Measurements from ENCODE around the gene ALG10B. TPM values are rescaled to one million over a fixed set of nuclear protein-coding genes. Genes with fewer than 3 reads are reported as not detected.
"Not testable (repeated sequence)": the region's sequence is repeated elsewhere in the genome, so short reads cannot be mapped to it uniquely, and the experiment has no call there.

The ALG10B gene
- total and polyA plus RNA-seq, 2 experiments from 2014 or later = 1.1 to 5.9 TPM

DNA sequence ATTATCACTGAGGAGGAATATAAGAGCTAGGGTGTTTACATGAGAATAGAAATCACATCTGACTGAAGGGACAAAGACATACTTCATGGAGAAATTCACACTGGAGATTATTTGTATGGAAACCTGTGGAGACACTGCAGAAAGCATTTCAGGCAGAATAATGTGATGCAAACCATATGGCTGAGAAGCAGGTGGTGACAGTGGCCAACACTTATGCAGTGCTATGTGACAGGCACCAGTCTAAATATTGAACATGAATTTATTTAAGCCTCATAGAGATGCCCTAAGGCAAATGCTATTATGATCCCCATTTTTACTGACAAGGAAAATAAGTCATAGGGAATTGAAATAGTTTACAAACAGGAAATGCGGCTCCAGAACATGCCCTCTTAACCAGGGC, 16.2 kb downstream of the ALG10B start:
- H3K36me3 ChIP-seq = no peaks in the 10 kb centered on the region
- H3K27me3 ChIP-seq = no peaks in the 10 kb centered on the region
- H3K4me1 ChIP-seq (ENCODE audit: low read depth) = no peaks in the 10 kb centered on the region
- no peak overlapping the region for H3K27ac ChIP-seq
- H3K9me3 ChIP-seq (ENCODE audit: low read depth) = no peaks in the 10 kb centered on the region
- TF ChIP-seq, protein P1, sequence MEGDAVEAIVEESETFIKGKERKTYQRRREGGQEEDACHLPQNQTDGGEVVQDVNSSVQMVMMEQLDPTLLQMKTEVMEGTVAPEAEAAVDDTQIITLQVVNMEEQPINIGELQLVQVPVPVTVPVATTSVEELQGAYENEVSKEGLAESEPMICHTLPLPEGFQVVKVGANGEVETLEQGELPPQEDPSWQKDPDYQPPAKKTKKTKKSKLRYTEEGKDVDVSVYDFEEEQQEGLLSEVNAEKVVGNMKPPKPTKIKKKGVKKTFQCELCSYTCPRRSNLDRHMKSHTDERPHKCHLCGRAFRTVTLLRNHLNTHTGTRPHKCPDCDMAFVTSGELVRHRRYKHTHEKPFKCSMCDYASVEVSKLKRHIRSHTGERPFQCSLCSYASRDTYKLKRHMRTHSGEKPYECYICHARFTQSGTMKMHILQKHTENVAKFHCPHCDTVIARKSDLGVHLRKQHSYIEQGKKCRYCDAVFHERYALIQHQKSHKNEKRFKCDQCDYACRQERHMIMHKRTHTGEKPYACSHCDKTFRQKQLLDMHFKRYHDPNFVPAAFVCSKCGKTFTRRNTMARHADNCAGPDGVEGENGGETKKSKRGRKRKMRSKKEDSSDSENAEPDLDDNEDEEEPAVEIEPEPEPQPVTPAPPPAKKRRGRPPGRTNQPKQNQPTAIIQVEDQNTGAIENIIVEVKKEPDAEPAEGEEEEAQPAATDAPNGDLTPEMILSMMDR (IDR thresholded peaks at IDR 0.05; ENCODE audit: low read depth, low read length) = no peak
- peak in 1 of 2 donors; percentile 0 for DNase-seq (ENCODE audit: low read depth in 1 of 2, low spot score in 1 of 2)
- no peak overlapping the region for H3K4me3 ChIP-seq

DNA sequence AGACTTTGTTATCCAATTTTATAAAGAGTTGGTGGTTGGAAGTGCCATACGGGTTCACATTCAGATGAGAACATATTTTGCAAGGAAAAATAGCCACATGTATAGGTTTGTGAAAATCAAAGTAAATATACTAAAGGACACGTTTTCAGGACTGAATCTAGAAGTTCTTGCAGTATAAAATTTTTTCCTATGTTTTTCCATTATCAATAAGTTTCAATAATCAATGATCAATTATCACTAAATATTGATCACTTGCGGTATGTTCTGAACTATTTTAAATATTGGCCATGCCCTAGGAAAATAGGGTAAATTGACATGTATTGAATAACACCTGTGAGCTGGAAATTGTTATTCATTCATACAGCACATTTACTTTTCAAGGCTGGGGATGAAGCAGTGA, 25.9 kb downstream of the ALG10B start:
- no peaks in the 10 kb centered on the region for H3K4me1 ChIP-seq (ENCODE audit: low read depth)
- no peaks in the 10 kb centered on the region for H3K27me3 ChIP-seq
- no peak overlapping the region for H3K4me3 ChIP-seq
- no peak for DNase-seq (ENCODE audit: low read depth in 1 of 2, low spot score in 1 of 2)
- H3K36me3 ChIP-seq = no peaks in the 10 kb centered on the region
- no peaks in the 10 kb centered on the region for H3K9me3 ChIP-seq (ENCODE audit: low read depth)
- TF ChIP-seq, protein P1 (IDR thresholded peaks at IDR 0.05; ENCODE audit: low read depth, low read length) = no peak
- H3K27ac ChIP-seq = no peak overlapping the region

GRCh38 chr12:38343256-38343655, 26.7 kb downstream of the ALG10B start:
- H3K9me3 ChIP-seq (ENCODE audit: low read depth); H3K4me1 ChIP-seq (ENCODE audit: low read depth); H3K27me3 ChIP-seq; H3K4me3 ChIP-seq; H3K27ac ChIP-seq; DNase-seq (ENCODE audit: low read depth in 1 of 2, low spot score in 1 of 2); H3K36me3 ChIP-seq: not testable (repeated sequence)

GRCh38 chr12:38343916-38344315, 27.3 kb downstream of the ALG10B start:
- not testable (repeated sequence) for H3K4me3 ChIP-seq; H3K4me1 ChIP-seq (ENCODE audit: low read depth); H3K27me3 ChIP-seq; H3K9me3 ChIP-seq (ENCODE audit: low read depth); H3K36me3 ChIP-seq; H3K27ac ChIP-seq; DNase-seq (ENCODE audit: low read depth in 1 of 2, low spot score in 1 of 2)

DNA sequence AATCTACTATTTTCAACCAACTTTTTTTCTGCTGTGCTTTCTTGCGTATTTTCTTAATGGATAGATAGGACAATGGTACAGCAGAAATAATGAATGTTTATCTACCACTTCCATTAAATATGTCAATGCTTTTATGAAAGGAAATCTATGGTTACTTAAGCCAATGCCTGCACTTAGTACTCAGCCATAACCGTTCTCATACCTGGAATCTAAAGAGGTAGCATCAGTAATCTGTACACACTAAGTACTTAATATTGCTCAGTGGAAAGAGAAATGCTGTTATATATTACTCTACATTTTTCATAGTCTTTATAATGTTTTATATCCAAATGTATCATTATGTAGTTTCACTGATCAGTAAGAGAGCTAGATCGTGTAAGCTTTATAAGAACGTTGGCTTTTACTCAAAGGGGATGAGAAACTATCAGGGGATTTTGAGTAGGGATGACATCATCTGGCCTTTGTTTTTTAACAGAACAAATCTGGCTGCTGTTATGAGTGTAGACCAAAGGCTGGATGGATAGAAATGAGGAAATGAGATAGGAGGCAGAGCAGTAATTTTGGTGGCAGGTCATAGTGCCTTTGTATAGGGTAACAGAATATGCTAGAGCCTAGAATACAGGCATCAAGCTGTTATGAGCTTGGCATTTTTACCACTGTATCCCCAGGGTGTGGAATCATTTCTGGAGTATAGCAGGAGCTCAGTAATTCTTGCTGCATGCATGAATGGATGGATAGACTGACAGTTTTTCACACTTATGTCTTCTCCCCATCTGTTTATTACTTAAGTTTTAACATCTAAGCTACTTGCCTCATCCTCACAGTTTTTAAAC, 34.0 kb downstream of the ALG10B start:
- Histone ChIP-seq H3K4me1 (ENCODE audit: low read depth) (no peaks in the 10 kb centered on the region), H3K27ac (no peak overlapping the region), H3K9me3 (ENCODE audit: low read depth) (no peaks in the 10 kb centered on the region), H3K4me3 (no peak overlapping the region), H3K27me3 (no peaks in the 10 kb centered on the region), H3K36me3 (no peaks in the 10 kb centered on the region)
- TF ChIP-seq, protein P1 (IDR thresholded peaks at IDR 0.05; ENCODE audit: low read depth, low read length) = no peak
- no peak for DNase-seq (ENCODE audit: low read depth in 1 of 2, low spot score in 1 of 2)

DNA sequence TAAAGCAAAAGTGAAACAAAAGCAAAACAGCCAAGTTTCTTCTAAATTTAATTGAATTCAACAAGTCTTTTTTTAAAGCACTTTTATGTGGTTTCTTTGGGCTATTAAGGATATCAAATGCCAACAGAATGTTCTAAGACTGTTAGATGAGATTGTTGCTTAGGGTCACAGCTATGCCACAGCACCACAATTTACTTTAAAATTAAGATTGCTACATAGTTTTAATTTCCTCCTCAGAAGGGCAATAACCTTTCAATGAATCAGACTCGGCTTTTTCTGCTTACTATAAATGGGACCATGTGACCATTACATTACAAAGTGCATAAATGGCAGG, 34.6 kb downstream of the ALG10B start:
- not testable (repeated sequence) for H3K36me3 ChIP-seq; DNase-seq (ENCODE audit: low read depth in 1 of 2, low spot score in 1 of 2); H3K4me1 ChIP-seq (ENCODE audit: low read depth); H3K27me3 ChIP-seq; H3K27ac ChIP-seq; H3K9me3 ChIP-seq (ENCODE audit: low read depth); H3K4me3 ChIP-seq

DNA sequence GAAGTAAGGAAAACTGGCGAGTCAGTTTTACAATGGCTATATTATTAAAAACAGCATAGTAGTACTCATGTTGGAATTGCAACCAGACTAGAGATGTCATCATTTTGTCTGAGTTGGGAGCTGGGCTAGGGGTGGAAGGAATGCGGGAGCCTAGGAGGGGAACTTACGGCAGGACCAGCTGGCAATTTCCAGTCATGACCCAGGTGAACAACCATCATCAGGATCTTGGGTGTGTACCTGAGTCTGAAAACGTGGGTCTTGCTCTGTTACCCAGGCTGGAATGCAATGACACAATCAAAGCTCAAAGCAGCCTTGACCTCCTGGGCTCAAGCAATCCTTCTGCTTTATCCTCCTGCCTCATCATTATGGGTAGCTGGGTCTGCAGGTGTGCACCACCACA, 50.9 kb downstream of the ALG10B start:
- TF ChIP-seq, protein P1 (IDR thresholded peaks at IDR 0.05; ENCODE audit: low read depth, low read length) = no peak
- DNase-seq (ENCODE audit: low read depth in 1 of 2, low spot score in 1 of 2) = no peak
- Histone ChIP-seq H3K9me3 (ENCODE audit: low read depth) (no peaks in the 10 kb centered on the region), H3K27me3 (no peaks in the 10 kb centered on the region), H3K4me3 (no peak overlapping the region), H3K27ac (no peak overlapping the region), H3K36me3 (no peaks in the 10 kb centered on the region), H3K4me1 (ENCODE audit: low read depth) (peaks cover 4% of the 10 kb centered on the region)

All from cardiac muscle cell (in vitro differentiated cells and primary cell).